GM18502 (cell line): ENCODE results near the gene CD244.
"Not testable (repeated sequence)": the region's sequence is repeated elsewhere in the genome, so short reads cannot be mapped to it uniquely, and the experiment has no call there.

Experiments
- ATAC-seq: cut with Tn5 transposase; IDR thresholded peaks from one replicate; pipeline ENCODE4 v1.9.1; 2021; ENCODE audit warnings: mild to moderate bottlenecking; ENCODE audit not compliant: unreplicated experiment, poor library complexity

The CD244 gene

GRCh38 chr1:160862203-160863060 is at the start of gene CD244:
Gene CD244, minus strand, starts transcription at chr1:160862887. Its CDS starts 210 bp downstream, at chr1:160862677.
- peak; percentile 69 for ATAC-seq

- no peak for ATAC-seq
These were observed 49.2 kb upstream of the CD244 start for GRCh38 chr1:160911925-160912324.

GRCh38 chr1:160911441-160911840 is 48.8 kb upstream of the CD244 start:
- ATAC-seq = no peak

- no peak for ATAC-seq
These were observed 47.6 kb upstream of the CD244 start for GRCh38 chr1:160910170-160910750.

- ATAC-seq = no peak
These were observed 45.3 kb upstream of the CD244 start for GRCh38 chr1:160907976-160908375.

- ATAC-seq = no peak
These were observed 42.9 kb upstream of the CD244 start for GRCh38 chr1:160905617-160905989.

GRCh38 chr1:160904783-160905616 is 42.3 kb upstream of the CD244 start:
- ATAC-seq = no peak

- ATAC-seq = not testable (repeated sequence)
These were observed 39.6 kb upstream of the CD244 start for GRCh38 chr1:160902251-160902650.

- no peak for ATAC-seq
These were observed 39.1 kb upstream of the CD244 start for GRCh38 chr1:160901768-160902167.

- not testable (repeated sequence) for ATAC-seq
These were observed 38.0 kb upstream of the CD244 start for GRCh38 chr1:160900683-160901082.

GRCh38 chr1:160894368-160895135 is 31.9 kb upstream of the CD244 start:
- ATAC-seq = not testable (repeated sequence)

- no peak for ATAC-seq
These were observed 28.8 kb upstream of the CD244 start for GRCh38 chr1:160891474-160891873.

GRCh38 chr1:160888926-160889325 is 26.2 kb upstream of the CD244 start:
- ATAC-seq = no peak

GRCh38 chr1:160887071-160887470 is 24.4 kb upstream of the CD244 start:
- no peak for ATAC-seq

- no peak for ATAC-seq
These were observed 22.4 kb upstream of the CD244 start, which contains the start of gene ITLN1 for GRCh38 chr1:160885042-160885441. Gene ITLN1, minus strand, starts transcription at chr1:160885180. Its CDS starts 303 bp downstream, at chr1:160884877.

- ATAC-seq = no peak
These were observed 21.9 kb upstream of the CD244 start for GRCh38 chr1:160884579-160884978.

- no peak for ATAC-seq
These were observed 21.2 kb upstream of the CD244 start for GRCh38 chr1:160883581-160884513.

GRCh38 chr1:160882582-160882981 is 19.9 kb upstream of the CD244 start:
- no peak for ATAC-seq

GRCh38 chr1:160881264-160881663 is 18.6 kb upstream of the CD244 start:
- not testable (repeated sequence) for ATAC-seq
